GM19328 (cell line): ENCODE results near the gene DDIT4.

Experiments used
- ATAC-seq: cut with Tn5 transposase; IDR thresholded peaks from one replicate; pipeline ENCODE4 v1.9.1; 2021; ENCODE audit warnings: mild to moderate bottlenecking, moderate library complexity; ENCODE audit not compliant: unreplicated experiment

Gene DDIT4

GRCh38 chr10:72249176-72249862 is 24.4 kb upstream of the DDIT4 start:
- ATAC-seq, result peak; percentile 6

DNA sequence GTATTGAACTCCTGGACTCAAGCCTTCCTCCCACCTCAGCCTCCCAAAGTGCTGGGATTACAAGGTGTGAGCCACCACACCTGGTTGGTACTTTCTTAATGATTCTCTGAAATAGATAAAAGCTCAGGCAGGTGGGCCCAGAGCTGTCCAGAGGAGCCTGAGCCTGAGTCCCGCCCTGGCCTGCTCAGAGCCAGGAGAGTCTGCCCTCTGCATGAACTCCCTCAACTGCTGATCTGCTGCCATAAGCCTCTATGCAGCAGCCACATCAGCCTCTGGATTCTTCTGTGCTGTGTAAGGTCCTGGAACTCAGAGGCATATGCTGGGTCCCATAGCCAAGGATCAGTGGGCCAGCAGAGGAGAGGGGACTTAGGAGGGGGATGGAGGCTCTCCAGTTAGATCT is 23.1 kb upstream of the DDIT4 start:
- ATAC-seq, result no peak

- ATAC-seq, result no peak
Observed at GRCh38 chr10:72251635-72252034, 22.1 kb upstream of the DDIT4 start.

DNA sequence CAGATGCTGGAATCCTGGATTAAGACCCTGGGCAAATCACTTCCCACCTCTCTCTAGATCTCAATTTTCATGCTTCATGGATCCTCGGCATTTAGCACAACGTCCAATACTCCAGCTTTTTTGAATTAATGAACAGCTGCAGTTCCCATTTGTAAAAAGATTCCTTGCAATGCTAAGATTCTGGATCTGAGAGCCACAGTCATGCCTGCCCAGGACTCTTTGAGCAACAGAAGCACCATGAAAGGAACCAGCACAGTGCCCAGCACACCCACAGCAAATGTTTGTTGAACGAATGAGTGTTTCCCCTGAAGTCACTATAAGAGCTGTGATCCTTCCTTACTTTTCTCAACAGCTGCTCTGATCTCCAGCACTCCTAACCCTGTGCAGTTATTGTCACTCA is 20.8 kb upstream of the DDIT4 start:
- no peak for ATAC-seq

DNA sequence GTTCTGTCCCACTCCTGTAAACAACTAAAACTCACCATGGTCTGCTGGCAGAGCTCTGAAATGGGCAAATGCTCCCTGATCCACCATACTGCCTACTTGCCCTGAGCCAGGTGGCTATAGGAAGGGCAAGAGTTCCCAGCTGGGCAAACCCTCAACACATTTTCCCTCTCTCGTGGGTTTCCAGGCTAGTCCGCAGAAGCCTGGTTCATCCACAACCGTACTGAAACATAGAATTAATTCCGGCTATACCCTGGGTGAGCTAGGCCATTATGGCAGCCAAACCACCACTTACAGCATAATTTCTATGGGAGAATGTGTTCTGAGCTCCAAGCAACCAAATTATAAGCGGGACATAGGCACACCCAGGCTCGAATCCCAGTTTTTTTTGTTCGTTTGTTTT is 20.1 kb upstream of the DDIT4 start:
- ATAC-seq, result no peak

- no peak for ATAC-seq
Observed at GRCh38 chr10:72254813-72255568, 18.7 kb upstream of the DDIT4 start.

GRCh38 chr10:72255977-72256729 is 17.6 kb upstream of the DDIT4 start:
- no peak for ATAC-seq

- ATAC-seq, result no peak
Observed at GRCh38 chr10:72257051-72257892, 16.5 kb upstream of the DDIT4 start.

GRCh38 chr10:72258617-72259016 is 15.1 kb upstream of the DDIT4 start:
- no peak for ATAC-seq

- ATAC-seq, result no peak
Observed at GRCh38 chr10:72259491-72260238, 14.1 kb upstream of the DDIT4 start.

GRCh38 chr10:72260239-72260975 is 13.3 kb upstream of the DDIT4 start:
- peak; percentile 55 for ATAC-seq

GRCh38 chr10:72260976-72261783 is 12.5 kb upstream of the DDIT4 start:
- peak; percentile 51 for ATAC-seq

DNA sequence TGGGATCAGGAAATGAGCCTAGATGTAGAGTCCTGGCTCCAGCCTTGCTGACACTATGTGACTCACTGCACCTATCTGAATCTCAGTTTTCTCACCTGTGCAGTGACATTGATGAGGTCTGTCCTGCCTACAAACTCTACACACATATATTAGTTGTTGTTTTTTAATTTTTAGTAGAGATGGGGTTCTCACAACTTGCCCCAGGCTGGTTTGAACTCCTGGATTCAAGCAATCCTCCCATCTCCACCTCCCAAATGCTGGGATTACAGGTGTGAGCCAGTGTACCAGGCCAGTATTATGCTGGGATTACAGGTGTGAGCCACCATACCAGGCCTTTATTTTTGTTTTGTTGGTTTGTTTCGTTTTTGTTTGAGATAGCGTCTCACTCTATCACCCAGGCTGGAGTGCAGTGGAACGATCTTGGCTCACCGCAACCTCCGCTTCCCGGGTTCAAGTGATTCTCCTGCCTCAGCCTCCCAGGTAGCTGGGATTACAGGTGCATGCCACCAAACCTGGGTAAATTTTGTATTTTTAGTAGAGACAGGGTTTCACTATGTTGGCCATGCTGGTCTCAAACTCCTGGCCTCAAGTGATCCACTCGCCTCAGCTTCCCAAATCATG is 11.8 kb upstream of the DDIT4 start:
- no peak for ATAC-seq

GRCh38 chr10:72263613-72264241 is 10.0 kb upstream of the DDIT4 start:
- no peak for ATAC-seq

DNA sequence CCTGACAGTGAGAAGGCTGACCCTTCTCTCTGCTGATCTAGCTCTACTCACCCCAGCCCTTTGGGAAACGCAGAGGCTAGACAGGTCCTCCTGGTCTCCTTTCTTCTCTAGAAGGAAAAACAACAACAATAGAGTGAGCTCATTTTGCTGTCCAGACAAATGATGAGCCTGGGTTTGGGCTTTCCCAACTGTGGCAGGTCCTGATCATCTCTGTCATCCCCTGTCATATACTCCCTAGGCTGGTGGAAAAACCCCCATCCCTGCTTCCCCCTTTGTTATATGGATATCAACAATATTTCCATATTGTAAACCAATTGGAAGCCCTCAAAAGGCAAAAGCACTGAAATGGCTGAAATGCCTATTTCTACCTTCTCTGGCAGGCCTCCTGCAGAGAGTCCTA is 9.2 kb upstream of the DDIT4 start:
- no peak for ATAC-seq

DNA sequence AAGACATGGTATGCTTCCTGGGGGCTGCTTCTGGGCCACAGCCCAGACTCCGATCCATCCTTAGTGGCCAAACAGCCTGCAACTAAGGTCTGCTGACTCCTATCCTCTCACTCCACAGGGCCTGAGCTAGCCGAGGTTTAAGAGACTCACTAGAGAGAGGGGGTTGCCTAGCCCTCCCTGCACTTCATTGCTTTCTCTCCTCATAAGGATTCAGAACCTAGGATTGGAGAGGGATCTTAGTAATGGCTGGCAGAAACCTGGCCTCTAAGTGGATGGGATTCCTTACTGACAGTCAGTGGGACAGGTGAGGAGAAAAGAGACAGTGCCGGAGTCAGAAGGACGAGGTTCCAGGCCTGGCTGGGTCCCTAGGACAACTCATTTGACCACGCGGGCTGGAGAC is 8.2 kb upstream of the DDIT4 start:
- ATAC-seq, result no peak

DNA sequence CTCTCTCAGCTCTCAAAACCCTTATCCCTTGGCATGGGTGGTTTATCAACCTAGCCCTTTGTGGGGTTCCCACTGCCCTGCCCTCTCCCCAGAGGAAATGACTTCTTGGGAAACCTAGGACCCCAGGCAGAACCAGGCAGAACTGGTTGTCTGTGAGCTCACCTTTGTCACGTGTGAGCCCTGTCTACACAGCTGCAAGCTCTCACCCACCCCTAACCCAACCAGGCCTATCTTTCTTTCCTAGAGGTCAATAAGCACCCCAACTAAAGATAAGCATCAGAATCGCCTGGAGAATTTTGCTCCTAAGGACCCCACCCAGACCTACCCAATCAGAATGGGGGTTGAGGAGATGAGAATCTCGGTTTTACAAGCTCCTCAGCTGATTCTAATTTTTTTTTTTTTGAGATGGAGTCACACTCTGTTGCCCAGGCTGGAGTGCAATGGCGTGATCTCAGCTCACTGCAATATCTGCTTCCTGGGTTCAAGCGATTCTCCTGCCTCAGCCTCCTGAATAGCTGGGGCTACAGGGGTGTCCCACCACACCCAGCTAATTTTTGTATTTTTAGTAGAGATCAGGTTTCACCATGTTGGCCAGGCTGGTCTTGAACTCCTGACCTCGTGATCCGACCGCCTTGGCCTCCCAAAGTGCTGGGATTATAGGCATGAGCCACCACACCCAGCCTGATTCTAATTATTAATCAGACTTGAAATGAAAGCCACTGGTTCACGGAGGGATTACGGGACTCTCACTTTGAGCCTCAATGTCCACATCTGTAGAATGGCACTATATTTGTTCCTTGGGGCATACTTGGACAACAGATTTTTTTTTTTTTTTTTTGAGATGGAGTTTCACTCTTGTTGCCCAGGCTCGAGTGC is 7.5 kb upstream of the DDIT4 start:
- no peak for ATAC-seq
